ENCODE measurements around the gene FOXJ2.
"Not testable (repeated sequence)": the region's sequence is repeated elsewhere in the genome, so short reads cannot be mapped to it uniquely, and the experiment has no call there.

FOXJ2 gene

GRCh38 chr12:8032242-8033152 is at the start of gene FOXJ2:
FOXJ2 (plus strand) TSS chr12:8032716; CDS start chr12:8039833, 7,117 bp downstream.
- peak; percentile 91 for DNase-seq

GRCh38 chr12:7983019-7983418 is 49.5 kb upstream of the FOXJ2 start:
- DNase-seq, result not testable (repeated sequence)

GRCh38 chr12:7983460-7983859 is 49.1 kb upstream of the FOXJ2 start:
- not testable (repeated sequence) for DNase-seq

GRCh38 chr12:7984900-7985299 is 47.6 kb upstream of the FOXJ2 start:
- DNase-seq, result no peak

DNA sequence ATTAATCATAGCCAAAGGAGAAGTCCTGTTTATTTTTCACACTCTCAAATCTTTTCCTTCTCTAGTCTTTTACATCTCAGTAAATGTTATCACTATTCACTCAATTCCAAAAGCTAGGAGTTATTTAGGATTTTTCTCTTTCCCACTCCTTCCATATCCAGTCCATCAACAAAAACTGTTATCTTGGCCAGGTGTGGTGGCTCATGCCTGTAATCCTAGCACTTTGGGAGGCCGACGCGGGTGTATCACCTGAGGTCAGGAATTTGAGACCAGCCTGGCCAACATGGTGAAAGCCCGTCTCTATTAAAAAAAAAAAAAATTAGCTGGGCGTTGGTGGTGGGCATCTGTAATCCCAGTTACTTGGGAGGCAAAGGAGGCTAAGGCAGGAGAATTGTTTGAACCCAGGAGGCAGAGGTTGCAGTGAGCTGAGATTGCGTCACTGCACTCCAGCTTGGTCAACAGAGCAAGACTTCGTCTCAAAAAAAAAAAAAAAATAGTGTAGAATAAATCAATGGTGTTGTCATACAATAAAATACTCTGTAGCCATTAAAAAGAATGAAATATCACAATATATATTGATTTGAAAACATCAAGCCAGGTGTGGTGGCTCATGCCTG is 46.6 kb upstream of the FOXJ2 start:
- no peak for DNase-seq

DNA sequence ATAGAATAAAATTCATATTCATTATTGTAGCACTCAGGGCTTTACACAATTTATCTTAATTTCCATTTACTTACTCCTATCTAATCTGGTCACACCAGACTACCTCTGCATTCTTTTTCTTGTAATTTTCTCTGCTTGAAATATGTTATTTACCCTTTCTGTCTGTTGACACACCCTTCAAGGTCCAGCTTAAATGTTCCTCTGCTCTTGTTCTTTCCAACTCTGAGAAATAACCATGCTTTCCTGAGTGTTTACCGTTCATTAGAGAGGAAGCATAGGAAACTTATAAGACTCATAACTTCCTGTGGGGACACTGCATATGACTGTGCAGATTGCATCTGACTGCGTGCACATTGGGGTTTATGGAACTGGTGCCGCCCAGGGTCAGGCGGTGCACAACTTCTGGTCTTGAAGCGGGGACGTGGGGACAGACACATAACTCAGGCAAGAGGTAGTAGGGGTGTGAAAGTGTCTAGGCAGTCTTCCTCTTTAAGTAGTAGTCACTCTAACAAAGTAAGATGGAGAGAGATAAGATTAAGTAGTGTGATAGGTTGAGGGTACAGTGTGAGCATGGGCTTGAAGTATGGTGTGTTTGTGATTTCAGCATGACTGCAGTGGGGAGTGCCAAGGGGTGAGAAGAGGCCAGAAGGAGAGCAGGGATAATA is 42.6 kb upstream of the FOXJ2 start:
- DNase-seq, result no peak

GRCh38 chr12:7991535-7991934 is 41.0 kb upstream of the FOXJ2 start:
- DNase-seq, result no peak

- DNase-seq, result no peak
These were observed 37.7 kb upstream of the FOXJ2 start for GRCh38 chr12:7994731-7995205.

DNA sequence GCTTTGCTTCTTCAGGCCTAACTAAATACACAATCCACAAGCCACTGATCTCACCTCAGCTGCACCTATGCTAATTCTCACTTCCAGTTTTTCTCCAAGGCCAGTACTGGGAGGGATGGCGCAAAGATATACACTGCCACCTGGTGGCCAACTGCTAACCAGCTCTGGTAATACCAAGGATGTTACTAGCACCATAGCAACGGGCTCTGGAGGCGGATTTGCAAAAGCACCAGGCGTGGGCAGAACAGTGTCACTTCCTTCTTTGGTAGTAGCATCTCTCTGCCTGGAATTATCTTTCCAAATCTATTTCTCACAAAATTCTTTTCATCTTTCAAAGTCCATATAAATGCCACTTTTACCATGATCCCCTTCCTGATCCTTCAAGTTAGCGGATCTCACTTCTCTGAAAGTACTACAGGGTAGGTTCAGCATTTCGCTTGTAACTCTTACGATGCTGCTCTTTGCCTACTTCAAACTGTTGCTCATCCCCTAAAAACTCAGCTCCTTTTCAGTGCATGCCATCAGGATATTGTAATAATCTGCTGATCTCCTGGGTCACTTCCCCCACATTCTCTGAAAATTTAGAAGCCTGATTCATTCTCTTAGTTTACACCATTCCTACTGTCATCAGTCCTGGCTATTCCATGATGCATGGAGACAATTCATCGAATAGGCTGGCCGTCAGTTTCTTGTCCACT is 37.1 kb upstream of the FOXJ2 start:
- DNase-seq, result peak; percentile 82

DNA sequence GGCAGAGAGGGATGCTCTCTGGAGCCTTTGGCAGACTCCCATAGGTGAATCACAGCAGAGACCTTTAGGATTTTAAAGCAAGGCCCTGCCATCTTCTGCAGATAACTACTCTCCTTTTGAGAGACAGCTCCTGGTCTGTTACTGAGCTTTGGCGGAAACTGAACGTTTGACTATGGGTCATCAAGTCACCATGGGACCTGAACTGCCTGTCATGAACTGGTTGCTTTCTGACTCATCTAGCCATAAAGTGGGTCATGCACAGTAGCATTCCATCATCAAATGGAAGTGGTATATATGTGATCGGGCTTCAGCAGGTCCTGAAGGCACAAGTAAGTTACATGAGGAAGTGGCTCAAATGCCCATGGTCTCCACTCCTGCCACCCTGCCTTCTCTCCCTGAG is 31.7 kb upstream of the FOXJ2 start:
- DNase-seq, result not testable (repeated sequence)

GRCh38 chr12:8001496-8001895 is 31.0 kb upstream of the FOXJ2 start:
- DNase-seq, result not testable (repeated sequence)

DNA sequence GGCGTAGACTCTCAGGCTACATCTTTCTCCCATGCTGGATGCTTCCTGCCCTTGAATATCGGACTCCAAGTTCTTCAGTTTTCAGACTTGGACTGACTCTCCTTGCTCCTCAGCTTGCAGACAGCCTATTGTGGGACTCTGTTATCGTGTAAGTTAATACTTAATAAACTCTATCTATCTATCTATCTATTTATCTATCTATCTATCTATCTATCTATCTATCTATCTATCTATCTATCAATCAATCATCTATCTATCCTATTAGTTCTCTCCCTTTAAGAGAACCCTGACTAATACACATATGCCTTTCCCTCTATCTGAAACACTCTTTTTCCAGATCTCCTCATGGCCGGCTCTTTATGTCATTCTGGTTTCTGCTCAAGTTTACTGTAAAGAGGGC is 27.6 kb upstream of the FOXJ2 start:
- not testable (repeated sequence) for DNase-seq

DNA sequence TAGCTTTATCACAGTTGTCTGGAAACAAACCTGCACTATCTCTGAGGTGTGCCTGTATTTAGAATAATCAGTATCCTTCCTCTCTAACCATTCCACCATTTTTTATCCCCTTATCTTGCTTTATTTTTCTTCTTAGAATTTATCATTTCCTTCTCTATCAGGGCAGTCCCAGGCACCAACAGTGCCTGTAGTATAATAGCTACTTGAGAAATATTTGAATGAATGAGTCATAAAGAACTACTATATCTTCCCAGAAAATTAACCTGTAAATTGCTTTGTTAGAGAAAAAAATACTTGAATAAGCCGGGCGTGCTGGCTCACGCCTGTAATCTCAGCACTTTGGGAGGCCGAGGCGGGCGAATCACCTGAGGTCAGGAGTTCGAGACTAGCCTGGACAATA is 21.2 kb upstream of the FOXJ2 start:
- no peak for DNase-seq

DNA sequence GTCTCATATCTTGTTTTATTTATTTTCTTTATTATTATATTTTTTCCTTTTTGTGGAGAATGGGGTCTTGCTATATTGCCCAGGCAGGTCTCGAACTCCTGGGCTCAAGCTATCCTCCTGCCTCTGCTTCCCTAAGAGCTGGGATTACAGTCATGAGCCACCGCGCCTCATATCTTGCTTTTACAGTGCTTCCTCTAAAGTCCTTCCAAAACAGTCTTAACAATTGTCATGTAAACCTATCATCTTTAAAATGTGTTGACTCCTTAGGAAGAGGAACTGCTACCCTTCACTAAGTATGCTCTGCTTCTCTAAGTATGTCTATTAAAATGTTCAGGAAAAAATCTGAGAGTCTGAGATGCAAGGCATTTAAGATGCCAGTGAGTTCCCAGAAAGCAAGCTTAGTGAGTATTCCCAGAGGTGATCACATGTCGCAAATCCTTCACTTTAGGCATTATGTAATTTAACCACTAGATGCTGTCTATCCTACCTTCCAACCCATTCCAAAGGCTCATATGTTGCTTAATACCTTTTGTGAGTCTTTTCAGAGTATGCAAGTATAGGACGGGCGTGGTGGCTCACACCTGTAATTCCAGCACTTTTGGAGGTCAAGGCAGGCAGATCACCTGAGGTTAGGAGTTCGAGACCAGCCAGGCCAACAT is 19.7 kb upstream of the FOXJ2 start:
- no peak for DNase-seq

DNA sequence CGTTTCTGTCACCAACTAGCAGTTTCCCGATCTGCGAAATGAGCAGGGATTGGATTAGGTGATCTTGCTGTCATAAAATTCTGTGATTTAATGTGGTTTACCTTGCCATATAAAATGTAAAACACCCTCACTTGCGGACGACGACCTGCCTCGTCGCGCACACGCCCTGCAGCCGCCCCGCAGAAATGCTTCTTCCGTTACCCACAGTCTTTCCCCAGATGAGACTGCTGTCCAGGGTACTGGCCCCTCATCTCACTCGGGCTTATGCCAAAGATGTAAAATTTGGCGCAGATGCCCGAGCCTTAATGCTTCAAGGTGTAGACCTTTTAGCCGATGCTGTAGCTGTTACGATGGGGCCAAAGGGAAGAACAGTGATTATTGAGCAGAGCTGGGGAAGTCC is 17.7 kb upstream of the FOXJ2 start:
- DNase-seq, result no peak

DNA sequence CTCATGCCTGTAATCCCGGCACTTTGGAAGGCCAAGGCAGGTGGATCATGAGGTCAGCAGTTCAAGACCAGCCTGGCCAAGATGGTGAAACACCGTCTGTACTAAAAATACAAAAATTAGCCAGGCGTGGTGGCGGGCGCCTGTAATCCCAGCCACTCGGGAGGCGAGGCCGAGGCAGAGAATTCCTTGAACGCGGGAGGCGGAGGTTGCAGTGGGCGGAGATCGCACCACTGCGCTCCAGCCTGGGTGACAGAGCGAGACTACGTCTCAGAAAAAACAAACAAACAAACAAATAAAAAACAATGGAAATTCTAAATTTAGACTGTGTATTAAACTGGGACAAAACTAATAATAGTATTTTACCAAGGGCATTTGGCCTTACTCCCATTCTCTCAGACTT is 14.3 kb upstream of the FOXJ2 start:
- DNase-seq, result not testable (repeated sequence)

DNA sequence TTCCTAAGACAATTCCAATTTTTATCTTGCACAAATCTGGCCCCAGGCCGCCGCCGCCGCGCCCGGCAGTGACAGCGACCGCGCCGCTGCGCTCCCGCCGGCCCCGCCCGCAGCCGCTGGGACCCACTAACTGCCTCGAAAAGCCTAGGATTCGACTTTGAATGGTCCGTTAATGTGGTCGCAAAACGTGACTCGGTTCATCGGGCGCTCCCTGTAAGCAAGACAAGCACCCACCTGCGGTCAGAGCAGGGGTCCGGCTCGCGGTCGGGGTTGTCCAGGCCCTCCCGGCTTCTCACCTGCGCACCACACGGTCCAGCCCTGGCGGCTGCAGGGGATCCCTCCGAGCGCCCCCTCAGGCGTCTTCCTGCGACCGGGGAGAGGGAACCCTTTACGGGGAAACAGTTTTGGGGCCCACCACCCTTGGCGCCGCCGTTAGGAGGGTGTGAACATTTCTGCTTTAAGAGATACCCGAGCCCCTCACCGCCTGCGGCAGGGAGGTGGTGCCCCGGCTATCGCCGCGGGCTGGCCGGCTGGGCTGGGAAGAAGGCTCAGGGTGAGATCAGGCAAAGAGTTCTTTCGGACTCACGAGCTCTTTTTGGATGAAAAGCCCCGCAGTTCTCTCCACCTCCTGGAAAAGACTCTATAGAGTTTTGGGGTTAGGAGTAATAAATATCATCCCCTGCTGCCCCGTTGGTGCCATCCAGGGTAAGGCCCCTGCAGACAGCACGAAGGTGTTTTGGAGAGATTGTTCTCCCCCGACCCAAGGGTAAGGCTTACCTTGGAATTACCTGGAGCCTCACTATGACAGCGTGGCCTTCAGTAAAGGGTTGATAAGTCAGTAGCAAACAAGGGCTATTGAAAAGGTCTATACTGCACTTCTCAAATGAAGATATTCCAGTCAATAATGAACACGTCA is 13.6 kb upstream of the FOXJ2 start:
- DNase-seq, result peak; percentile 61

GRCh38 chr12:8026291-8026900 is 6.1 kb upstream of the FOXJ2 start:
- peak; percentile 99 for DNase-seq

- no peak for DNase-seq
These were observed 4.7 kb upstream of the FOXJ2 start for GRCh38 chr12:8027856-8028255.

DNA sequence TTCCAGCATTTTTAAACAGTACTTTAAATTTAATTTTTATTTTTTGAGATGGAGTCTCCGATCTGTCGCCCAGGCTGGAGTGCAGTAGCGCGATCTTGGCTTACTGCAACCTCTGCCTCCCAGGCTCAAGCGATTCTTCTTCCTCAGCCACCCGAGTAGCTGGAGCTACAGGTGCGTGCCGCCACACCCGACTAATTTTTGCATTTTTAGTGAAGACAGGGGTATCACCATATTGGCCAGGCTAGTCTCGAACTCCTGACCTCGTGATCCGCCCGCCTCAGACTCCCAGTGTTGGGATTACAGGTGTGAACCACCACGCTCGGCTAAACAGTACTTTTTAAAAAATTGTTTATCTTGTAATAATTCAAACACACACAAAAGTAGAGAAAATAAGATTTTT is 4.2 kb upstream of the FOXJ2 start:
- no peak for DNase-seq

- no peak for DNase-seq
These were observed 2.3 kb upstream of the FOXJ2 start for GRCh38 chr12:8030189-8030588.

Measured in right hindlimb (tissue), 1 donor.